Neuronal stem cell (in vitro differentiated cells): Measurements from ENCODE around the gene EPHA7.

Experiments used
- DNase-seq: peaks from one replicate; pipeline ENCODE4 v3.0.0-alpha.2; 2013; ENCODE audit warnings: low spot score
- H2AFZ ChIP-seq: one replicate; pipeline ENCODE4 v1.6.1; 2013; ENCODE audit warnings: mild to moderate bottlenecking, low read length, inconsistent platforms
- H2AK5ac ChIP-seq: 2 replicates; pipeline ENCODE4 v1.6.1; 2013; ENCODE audit warnings: low read depth, mild to moderate bottlenecking, inconsistent platforms, low read length, moderate library complexity, mixed read lengths
- H2BK120ac ChIP-seq: 2 replicates; pipeline ENCODE4 v1.6.1; 2013; ENCODE audit warnings: low read depth, mild to moderate bottlenecking, inconsistent platforms, low read length, moderate library complexity, mixed read lengths
- H2BK12ac ChIP-seq: one replicate; pipeline ENCODE4 v1.6.1; 2013; ENCODE audit warnings: low read length, inconsistent platforms
- H2BK15ac ChIP-seq: 2 replicates; pipeline ENCODE4 v1.6.1; 2013; ENCODE audit warnings: mild to moderate bottlenecking, low read length, inconsistent platforms, mixed read lengths
- H2BK5ac ChIP-seq: one replicate; pipeline ENCODE4 v1.6.1; 2013; ENCODE audit warnings: inconsistent platforms, mild to moderate bottlenecking, low read length, moderate library complexity
- H3K14ac ChIP-seq: one replicate; pipeline ENCODE4 v1.6.1; 2013; ENCODE audit warnings: low read length, inconsistent platforms
- H3K18ac ChIP-seq: 2 replicates; pipeline ENCODE4 v1.6.1; 2013; ENCODE audit warnings: low read length, inconsistent platforms
- H3K23ac ChIP-seq: 2 replicates; pipeline ENCODE4 v1.6.1; 2013; ENCODE audit warnings: low read depth, mild to moderate bottlenecking, mixed read lengths, low read length, inconsistent platforms; ENCODE audit not compliant: poor library complexity
- H3K27ac ChIP-seq: replicated peaks from 3 replicates; pipeline ENCODE4 v1.5.1; 2013; ENCODE audit warnings: low read length, inconsistent platforms
- H3K27me3 ChIP-seq, 3 experiments: 2 replicates each; pipeline ENCODE4 v1.6.1; 2013; ENCODE audit warnings: low read length in 3 of 3, mild to moderate bottlenecking in 2 of 3, inconsistent platforms in 1 of 3, low read depth in 1 of 3, mixed read lengths in 1 of 3, moderate library complexity in 1 of 3; ENCODE audit not compliant: control insufficient read depth in 3 of 3, insufficient read depth in 3 of 3
- H3K36me3 ChIP-seq, 2 donors: replicated peaks in 1 of 2; 2 replicates each; pipeline ENCODE4 v1.6.1; 2013; ENCODE audit warnings: low read length in 2 of 2; ENCODE audit not compliant: control insufficient read depth in 2 of 2, insufficient read depth in 2 of 2
- H3K4ac ChIP-seq: 2 replicates; pipeline ENCODE4 v1.6.1; 2013; ENCODE audit warnings: inconsistent platforms, mild to moderate bottlenecking, low read length, moderate library complexity
- H3K4me1 ChIP-seq, 2 donors: 1 replicate in 1 of 2; 2 replicates in 1 of 2; pipeline ENCODE4 v1.6.1; 2013; ENCODE audit warnings: low read length in 2 of 2, low read depth in 1 of 2; ENCODE audit not compliant: control insufficient read depth in 2 of 2, insufficient read depth in 1 of 2
- H3K4me2 ChIP-seq: one replicate; pipeline ENCODE4 v1.6.1; 2013; ENCODE audit warnings: mild to moderate bottlenecking, low read length, inconsistent platforms; ENCODE audit not compliant: insufficient read depth, poor library complexity, severe bottlenecking
- H3K4me3 ChIP-seq, 2 donors: 2 replicates each; pipeline ENCODE4 v1.5.1; 2013; ENCODE audit warnings: low read length in 2 of 2, mild to moderate bottlenecking in 2 of 2, inconsistent platforms in 1 of 2, moderate library complexity in 1 of 2
- H3K79me1 ChIP-seq: one replicate; pipeline ENCODE4 v1.6.1; 2013; ENCODE audit warnings: low read depth, mild to moderate bottlenecking, inconsistent platforms, low read length, moderate library complexity
- H3K9ac ChIP-seq: one replicate; pipeline ENCODE4 v1.6.1; 2013; ENCODE audit warnings: mild to moderate bottlenecking, low read depth, low read length, inconsistent platforms; ENCODE audit not compliant: poor library complexity
- H3K9me3 ChIP-seq, 2 donors: replicated peaks in 1 of 2; 2 replicates each; pipeline versions ENCODE3 to v1.6.1; 2013; ENCODE audit warnings: low read length in 2 of 2, mild to moderate bottlenecking in 2 of 2, inconsistent platforms in 1 of 2, low read depth in 1 of 2, mixed read lengths in 1 of 2, moderate library complexity in 1 of 2; ENCODE audit not compliant: control insufficient read depth in 2 of 2, insufficient read depth in 1 of 2
- H4K8ac ChIP-seq: one replicate; pipeline ENCODE4 v1.6.1; 2013; ENCODE audit warnings: low read depth, mild to moderate bottlenecking, inconsistent platforms, low read length, moderate library complexity
- H4K91ac ChIP-seq: one replicate; pipeline ENCODE4 v1.6.1; 2013; ENCODE audit warnings: low read length, low read depth, mild to moderate bottlenecking, inconsistent platforms; ENCODE audit not compliant: poor library complexity
- WGBS, 2 donors: extraction: QIAGEN DNeasy Blood & Tissue Kit; methylation state at CpG; one replicate each; pipeline ENCODE4 v1.1.7; 2013; ENCODE audit warnings: missing lambda C conversion rate in 2 of 2, mixed read lengths in 1 of 2; ENCODE audit not compliant: insufficient read length in 2 of 2, insufficient replicate concordance in 1 of 2; ENCODE audit errors: extremely low coverage in 2 of 2; 5-methylcytosine and 5-hydroxymethylcytosine counted together

EPHA7 gene

DNA sequence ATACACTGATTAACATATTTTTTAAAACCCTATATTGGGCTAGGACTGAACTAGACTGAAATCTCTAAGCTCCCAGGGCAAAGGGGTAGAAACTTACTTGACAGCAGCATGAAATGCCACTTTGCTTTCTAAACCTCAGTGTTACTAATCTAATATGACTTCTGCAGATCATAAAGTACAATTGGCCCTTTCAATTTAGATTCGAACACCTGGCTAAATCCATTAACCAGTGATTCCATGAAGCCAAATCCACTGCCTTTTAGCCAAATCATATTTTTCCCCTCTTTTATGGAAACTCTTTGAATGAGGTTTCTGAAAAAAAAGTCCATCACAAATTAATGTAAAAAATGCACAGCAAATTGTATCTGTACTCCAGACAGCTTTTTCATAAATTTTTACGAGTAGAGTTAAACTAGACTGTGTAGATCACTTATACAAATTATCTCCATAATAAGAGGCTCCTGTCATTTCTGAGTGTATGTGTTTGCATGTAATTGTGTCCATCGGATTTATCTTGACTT is 25.7 kb downstream of the EPHA7 start:
- no CpG with 5 or more reads among the region's 3 CpGs for WGBS, 2 donors
- no peaks in the 10 kb centered on the region for H3K79me1 ChIP-seq
- no peak overlapping the region for H2AFZ ChIP-seq
- H2BK5ac ChIP-seq = no peak overlapping the region
- H2BK120ac ChIP-seq = no peak overlapping the region
- no peak overlapping the region for H2BK15ac ChIP-seq
- no peak overlapping the region for H3K23ac ChIP-seq
- no peak overlapping the region for H2AK5ac ChIP-seq
- no peak overlapping the region for H3K14ac ChIP-seq
- no peaks in the 10 kb centered on the region for H3K36me3 ChIP-seq
- DNase-seq = no peak
- H3K9ac ChIP-seq = no peak overlapping the region
- no peak overlapping the region for H3K27ac ChIP-seq
- no peak overlapping the region for H4K8ac ChIP-seq
- peaks cover 0 to 4% of the 10 kb centered on the region in 2 donors for H3K4me1 ChIP-seq
- H4K91ac ChIP-seq = no peak overlapping the region
- no peak overlapping the region for H2BK12ac ChIP-seq
- no peak overlapping the region for H3K18ac ChIP-seq
- no peaks in the 10 kb centered on the region for H3K27me3 ChIP-seq
- H3K4me2 ChIP-seq = no peak overlapping the region
- H3K4me3 ChIP-seq = no peak overlapping the region
- no peak overlapping the region for H3K4ac ChIP-seq
- H3K9me3 ChIP-seq = no peaks in the 10 kb centered on the region

DNA sequence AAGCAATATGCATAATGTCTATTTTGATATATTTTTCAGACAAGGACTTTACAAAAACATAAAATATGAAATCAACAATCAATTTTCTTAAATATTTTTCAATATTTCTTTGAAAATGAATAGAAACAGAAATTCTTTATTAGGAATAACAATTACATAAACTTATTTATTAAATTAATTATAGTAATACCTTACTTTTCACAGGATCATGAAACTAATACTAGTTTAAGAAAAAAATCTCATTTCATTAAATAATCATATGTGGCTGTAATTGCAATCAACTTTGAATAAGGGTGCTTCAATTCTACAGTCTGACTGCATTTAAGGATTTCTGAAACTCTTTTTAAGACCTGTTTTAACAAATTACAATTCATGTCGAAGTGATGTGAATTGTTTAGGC is 26.6 kb downstream of the EPHA7 start:
- Histone ChIP-seq H3K9me3 (no peaks in the 10 kb centered on the region), H3K4ac (no peak overlapping the region), H4K8ac (no peak overlapping the region), H3K14ac (no peak overlapping the region), H3K18ac (no peak overlapping the region), H3K9ac (no peak overlapping the region), H3K36me3 (no peaks in the 10 kb centered on the region), H2AFZ (no peak overlapping the region), H2BK12ac (no peak overlapping the region), H2BK120ac (no peak overlapping the region), H3K23ac (no peak overlapping the region), H3K4me1 (peaks cover 0 to 4% of the 10 kb centered on the region in 2 donors), H2BK5ac (no peak overlapping the region), H3K4me3 (no peak overlapping the region), H2AK5ac (no peak overlapping the region), H3K4me2 (no peak overlapping the region), H3K27ac (no peak overlapping the region), H3K27me3 (no peaks in the 10 kb centered on the region), H2BK15ac (no peak overlapping the region), H4K91ac (no peak overlapping the region), H3K79me1 (no peaks in the 10 kb centered on the region)
- no peak for DNase-seq
- no CpG with 5 or more reads among the region's 1 CpG for WGBS, 2 donors

DNA sequence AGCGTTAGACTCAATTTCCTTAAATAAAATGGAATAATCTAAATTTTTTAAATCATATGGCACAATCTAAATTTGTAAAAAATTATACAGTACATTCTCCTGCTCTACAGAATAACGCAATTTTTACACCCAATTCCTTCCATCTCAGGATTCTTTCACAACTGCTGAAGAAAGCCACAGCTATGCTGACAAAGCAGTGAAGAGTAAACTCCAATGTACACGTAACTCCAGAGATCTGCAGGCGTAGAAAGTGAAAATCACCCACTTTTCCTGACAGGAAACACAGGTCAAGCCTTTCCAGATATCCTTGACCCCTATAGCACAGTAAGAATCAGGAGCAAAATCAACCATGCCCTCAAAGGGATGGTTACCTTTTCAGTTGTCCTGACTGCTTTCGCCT is 27.4 kb downstream of the EPHA7 start:
- Histone ChIP-seq H2AK5ac (no peak overlapping the region), H3K4me3 (no peak overlapping the region), H3K27me3 (no peaks in the 10 kb centered on the region), H2BK5ac (no peak overlapping the region), H2BK15ac (no peak overlapping the region), H4K8ac (no peak overlapping the region), H3K4me1 (peaks cover 0 to 4% of the 10 kb centered on the region in 2 donors), H3K4ac (no peak overlapping the region), H4K91ac (no peak overlapping the region), H3K36me3 (no peaks in the 10 kb centered on the region), H3K4me2 (no peak overlapping the region), H2BK12ac (no peak overlapping the region), H3K18ac (no peak overlapping the region), H3K9me3 (no peaks in the 10 kb centered on the region), H3K23ac (no peak overlapping the region), H2BK120ac (no peak overlapping the region), H3K9ac (no peak overlapping the region), H3K27ac (no peak overlapping the region), H3K14ac (no peak overlapping the region), H2AFZ (no peak overlapping the region), H3K79me1 (no peaks in the 10 kb centered on the region)
- no peak for DNase-seq
- WGBS, 2 donors = no CpG with 5 or more reads among the region's 5 CpGs

DNA sequence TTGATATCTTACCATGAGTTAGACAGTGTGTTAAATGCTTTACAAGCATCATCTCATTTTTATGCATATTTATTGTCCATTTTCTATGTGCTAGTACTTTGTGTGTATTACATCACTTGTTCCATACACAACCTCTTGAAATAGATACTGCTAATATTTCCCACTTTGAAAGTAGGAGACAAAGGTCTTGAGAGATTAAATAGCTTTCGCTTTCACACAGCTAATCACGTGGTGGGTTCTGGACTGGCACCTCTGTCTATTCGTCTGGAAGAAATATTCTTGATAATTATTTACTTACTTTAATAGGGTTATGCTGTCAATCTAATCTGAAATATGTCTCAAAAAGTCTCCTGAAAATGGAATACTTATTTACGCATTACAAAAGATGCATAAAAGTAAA is 30.2 kb downstream of the EPHA7 start:
- WGBS, 2 donors = no CpG with 5 or more reads among the region's 4 CpGs
- H2BK15ac ChIP-seq = no peak overlapping the region
- H3K9ac ChIP-seq = no peak overlapping the region

More for the DNA sequence above, 30.2 kb downstream of the EPHA7 start:
- Histone ChIP-seq H3K79me1 (no peaks in the 10 kb centered on the region), H3K18ac (no peak overlapping the region), H3K14ac (no peak overlapping the region), H3K27me3 (no peaks in the 10 kb centered on the region), H2BK5ac (no peak overlapping the region), H3K36me3 (peaks cover 0 to 3% of the 10 kb centered on the region in 2 donors), H3K27ac (no peak overlapping the region), H3K4me1 (no peaks in the 10 kb centered on the region), H2BK12ac (no peak overlapping the region), H4K91ac (no peak overlapping the region), H3K4me2 (no peak overlapping the region), H3K4ac (no peak overlapping the region), H3K9me3 (no peaks in the 10 kb centered on the region), H2AK5ac (no peak overlapping the region), H2AFZ (no peak overlapping the region), H2BK120ac (no peak overlapping the region), H3K4me3 (no peak overlapping the region), H3K23ac (no peak overlapping the region), H4K8ac (no peak overlapping the region)
- DNase-seq = no peak
